Liver (tissue), 9 donors: ENCODE measurements around the gene ZDHHC19. TPM values are rescaled to one million over a fixed set of nuclear protein-coding genes. Genes with fewer than 3 reads are reported as not detected.

Source experiments
- DNase-seq: peaks from one replicate; pipeline ENCODE4 v3.0.0-alpha.2; 2017; ENCODE audit warnings: low spot score
- H3K27ac ChIP-seq, 2 donors: one replicate each; pipeline ENCODE4 v1.7.0; 2013; ENCODE audit warnings: inconsistent platforms in 2 of 2, low read length in 2 of 2, control low read depth in 1 of 2, low read depth in 1 of 2, mild to moderate bottlenecking in 1 of 2
- H3K27me3 ChIP-seq, 4 donors: one replicate each; pipeline versions ENCODE4 v1.6.1 to v1.7.0; 2013; ENCODE audit warnings: low read length in 3 of 4, inconsistent platforms in 1 of 4, mild to moderate bottlenecking in 1 of 4, moderate library complexity in 1 of 4; ENCODE audit not compliant: control insufficient read depth in 4 of 4, insufficient read depth in 4 of 4
- H3K36me3 ChIP-seq, 4 donors: one replicate each; pipeline versions ENCODE4 v1.6.1 to v1.7.0; 2013; ENCODE audit warnings: low read length in 3 of 4, mild to moderate bottlenecking in 3 of 4, low read depth in 1 of 4, moderate library complexity in 1 of 4; ENCODE audit not compliant: control insufficient read depth in 4 of 4, insufficient read depth in 3 of 4
- H3K4me1 ChIP-seq, 4 donors: one replicate each; pipeline versions ENCODE4 v1.6.1 to v1.7.0; 2013; ENCODE audit warnings: low read length in 3 of 4, mild to moderate bottlenecking in 3 of 4, moderate library complexity in 1 of 4; ENCODE audit not compliant: control insufficient read depth in 4 of 4, insufficient read depth in 4 of 4
- H3K4me3 ChIP-seq, 3 donors: one replicate each; pipeline versions ENCODE4 v1.6.1 to v1.7.0; 2013; ENCODE audit warnings: low read length in 3 of 3, control low read depth in 1 of 3, low read depth in 1 of 3, mild to moderate bottlenecking in 1 of 3
- H3K9ac ChIP-seq, 2 donors: one replicate each; pipeline ENCODE4 v1.7.0; 2013; ENCODE audit warnings: low read length in 2 of 2, mild to moderate bottlenecking in 2 of 2, moderate library complexity in 2 of 2, control low read depth in 1 of 2, low read depth in 1 of 2
- H3K9me3 ChIP-seq, 4 donors: one replicate each; pipeline versions ENCODE4 v1.6.1 to v1.7.0; 2013; ENCODE audit warnings: low read length in 3 of 4; ENCODE audit not compliant: control insufficient read depth in 4 of 4
- EGR1 ChIP-seq, 2 donors: IDR thresholded peaks; 2 replicates each; pipeline ENCODE4 v1.6.1; 2016 to 2018; ENCODE audit warnings: antibody characterized with exemption in 2 of 2, low read depth in 2 of 2
- FOXA1 ChIP-seq: IDR thresholded peaks from 2 replicates; pipeline ENCODE4 v1.6.1; 2016; ENCODE audit warnings: antibody characterized with exemption
- FOXA2 ChIP-seq: IDR thresholded peaks from 2 replicates; pipeline ENCODE4 v1.6.1; 2016; ENCODE audit warnings: antibody characterized with exemption
- HNF4A ChIP-seq, 2 donors: conservative IDR thresholded peaks; 2 replicates each; pipeline ENCODE4 v1.6.1; 2016; ENCODE audit warnings: antibody characterized with exemption in 2 of 2, mild to moderate bottlenecking in 2 of 2
- HNF4G ChIP-seq: IDR thresholded peaks from 2 replicates; pipeline ENCODE4 v1.6.1; 2016; ENCODE audit warnings: antibody characterized with exemption
- JUND ChIP-seq, 2 donors: IDR thresholded peaks; 2 replicates each; pipeline ENCODE4 v1.6.1; 2016; ENCODE audit warnings: antibody characterized with exemption in 2 of 2
- MAX ChIP-seq: IDR thresholded peaks from 2 replicates; pipeline ENCODE4 v1.6.1; 2016; ENCODE audit warnings: antibody characterized with exemption
- NR2F2 ChIP-seq: IDR thresholded peaks from 2 replicates; pipeline ENCODE4 v1.6.1; 2016; ENCODE audit warnings: antibody characterized with exemption
- REST ChIP-seq: IDR thresholded peaks from 2 replicates; pipeline ENCODE4 v1.6.1; 2016; ENCODE audit warnings: antibody characterized with exemption, mild to moderate bottlenecking
- RXRA ChIP-seq, 2 donors: IDR thresholded peaks; 2 replicates each; pipeline ENCODE4 v1.6.1; 2017 to 2018; ENCODE audit warnings: antibody characterized with exemption in 2 of 2, mild to moderate bottlenecking in 1 of 2
- SP1 ChIP-seq: IDR thresholded peaks from 2 replicates; pipeline ENCODE4 v1.6.1; 2018; ENCODE audit warnings: antibody characterized with exemption, mild to moderate bottlenecking
- TAF1 ChIP-seq: conservative IDR thresholded peaks from 2 replicates; pipeline ENCODE4 v1.6.1; 2016; ENCODE audit warnings: antibody characterized with exemption, mild to moderate bottlenecking
- YY1 ChIP-seq: IDR thresholded peaks from 2 replicates; pipeline ENCODE4 v1.6.1; 2016; ENCODE audit warnings: antibody characterized with exemption, mild to moderate bottlenecking
- WGBS: extraction: QIAGEN DNeasy Blood & Tissue Kit; methylation state at CpG from one replicate; pipeline ENCODE4 v1.1.7; 2013; 5-methylcytosine and 5-hydroxymethylcytosine counted together
- polyA plus RNA-seq, 2 donors: library from polyadenylated mRNA; stranded (reverse) in 1 of 2; unstranded in 1 of 2; fragments of 200-250 nt in 1 of 2; fragments of >200 nt in 1 of 2; fragmentation: Nextera tagmentation in 1 of 2; extraction: Ambion mirVana in 1 of 2; gene quantifications; one replicate each; pipeline versions ENCODE4 v1.2.1 to v1.2.3, GENCODE V29; 2013 to 2015
- total RNA-seq, 2 donors: library from RNA; depleted of rRNA; stranded (reverse); fragments of >200 nt; gene quantifications; one replicate each; pipeline ENCODE4 v1.2.3, GENCODE V29; 2014
- TF ChIP-seq, protein P1 (sequence below): fragments of 150-350 bp; IDR thresholded peaks from 2 replicates; pipeline ENCODE4 v1.5.1; 2017; ENCODE audit warnings: improper control_type of control experiment, low read depth, low read length; ENCODE audit not compliant: missing input control
- TF ChIP-seq, protein P2 (sequence below): IDR thresholded peaks from 2 replicates; pipeline ENCODE4 v1.6.1; 2016; ENCODE audit warnings: antibody characterized with exemption
- donor health status: healthy.
- donor health status: healthy.
- donor health status: healthy.
- donor health status: healthy.
- donor health status: healthy.

The ZDHHC19 gene
- total and polyA plus RNA-seq, 4 donors = 0.42 to 1.5 (median 0.81) TPM

GRCh38 chr3:196193133-196193735 lies 18.0 kb downstream of the ZDHHC19 start:
- Histone ChIP-seq H3K36me3 (no peaks in the 10 kb centered on the region), H3K27me3 (no peaks in the 10 kb centered on the region), H3K4me3 (no peak overlapping the region), H3K27ac (peak overlapping the region; percentile 9 to 69), H3K9me3 (no peaks in the 10 kb centered on the region), H3K4me1 (peaks cover 5 to 19% (median 10%) of the 10 kb centered on the region in 4 donors), H3K9ac (no peak overlapping the region)
- DNase-seq = no peak
- WGBS = 78% methylated on average over 15 of the region's 15 CpGs
- TF ChIP-seq, protein P1, sequence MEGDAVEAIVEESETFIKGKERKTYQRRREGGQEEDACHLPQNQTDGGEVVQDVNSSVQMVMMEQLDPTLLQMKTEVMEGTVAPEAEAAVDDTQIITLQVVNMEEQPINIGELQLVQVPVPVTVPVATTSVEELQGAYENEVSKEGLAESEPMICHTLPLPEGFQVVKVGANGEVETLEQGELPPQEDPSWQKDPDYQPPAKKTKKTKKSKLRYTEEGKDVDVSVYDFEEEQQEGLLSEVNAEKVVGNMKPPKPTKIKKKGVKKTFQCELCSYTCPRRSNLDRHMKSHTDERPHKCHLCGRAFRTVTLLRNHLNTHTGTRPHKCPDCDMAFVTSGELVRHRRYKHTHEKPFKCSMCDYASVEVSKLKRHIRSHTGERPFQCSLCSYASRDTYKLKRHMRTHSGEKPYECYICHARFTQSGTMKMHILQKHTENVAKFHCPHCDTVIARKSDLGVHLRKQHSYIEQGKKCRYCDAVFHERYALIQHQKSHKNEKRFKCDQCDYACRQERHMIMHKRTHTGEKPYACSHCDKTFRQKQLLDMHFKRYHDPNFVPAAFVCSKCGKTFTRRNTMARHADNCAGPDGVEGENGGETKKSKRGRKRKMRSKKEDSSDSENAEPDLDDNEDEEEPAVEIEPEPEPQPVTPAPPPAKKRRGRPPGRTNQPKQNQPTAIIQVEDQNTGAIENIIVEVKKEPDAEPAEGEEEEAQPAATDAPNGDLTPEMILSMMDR = no peak
- TF ChIP-seq REST (no peak), YY1 (no peak), FOXA1 (no peak), TAF1 (no peak), SP1 (no peak), RXRA (IDR thresholded peaks at IDR 0.05) (no peak), MAX (no peak), FOXA2 (no peak)
- TF ChIP-seq, protein P2, sequence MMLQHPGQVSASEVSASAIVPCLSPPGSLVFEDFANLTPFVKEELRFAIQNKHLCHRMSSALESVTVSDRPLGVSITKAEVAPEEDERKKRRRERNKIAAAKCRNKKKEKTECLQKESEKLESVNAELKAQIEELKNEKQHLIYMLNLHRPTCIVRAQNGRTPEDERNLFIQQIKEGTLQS = no peak

DNA sequence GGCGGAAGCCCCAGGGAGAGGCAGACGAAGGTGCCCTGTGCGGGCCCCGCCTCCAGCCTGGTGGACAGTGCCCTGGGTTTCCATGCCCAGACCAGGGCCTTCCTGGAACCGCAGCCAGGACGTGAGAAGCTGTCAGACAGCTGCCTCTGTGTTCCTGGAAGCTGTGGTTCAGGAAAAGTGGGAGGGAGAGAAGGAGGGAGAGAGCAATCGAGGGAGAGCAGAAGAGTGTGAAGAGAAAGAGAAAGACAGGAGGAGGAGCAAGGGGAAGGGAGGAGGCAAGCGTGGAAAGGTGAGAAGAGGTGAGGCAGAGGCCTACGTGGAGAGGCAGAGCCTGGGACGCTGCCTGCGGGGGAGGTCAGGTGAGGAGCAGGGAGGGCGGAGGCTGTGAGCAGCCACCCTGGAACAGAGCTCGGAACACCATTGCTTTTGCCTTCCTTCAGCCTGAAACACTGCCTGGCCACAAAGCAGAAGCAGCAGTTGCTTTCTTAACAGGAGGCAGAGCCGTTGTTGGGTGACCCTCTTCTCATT lies 18.6 kb downstream of the ZDHHC19 start:
- DNase-seq = no peak
- Histone ChIP-seq H3K4me1 (peaks cover 5 to 19% (median 10%) of the 10 kb centered on the region in 4 donors), H3K27me3 (no peaks in the 10 kb centered on the region), H3K4me3 (no peak overlapping the region), H3K9ac (no peak overlapping the region), H3K36me3 (no peaks in the 10 kb centered on the region), H3K9me3 (no peaks in the 10 kb centered on the region), H3K27ac (peak overlapping the region; percentile 9 to 69)
- 59% methylated on average over 14 of the region's 14 CpGs for WGBS
- no peak for TF ChIP-seq YY1
- TF ChIP-seq, protein P1 = no peak
- TF ChIP-seq JUND (IDR thresholded peaks at IDR 0.05) = no peak
- no peak for TF ChIP-seq HNF4A (conservative IDR thresholded peaks at IDR 0.05)
- no peak for TF ChIP-seq NR2F2
- TF ChIP-seq FOXA2 = no peak
- no peak for TF ChIP-seq FOXA1
- TF ChIP-seq MAX = no peak
- TF ChIP-seq EGR1 (IDR thresholded peaks at IDR 0.05; ENCODE audit: low read depth in 2 of 2) = no peak
- TF ChIP-seq TAF1 = no peak
- TF ChIP-seq HNF4G = no peak
- TF ChIP-seq REST = no peak
- TF ChIP-seq, protein P2 = no peak
